Measurements from ENCODE around the gene MT1B.

Gene MT1B

GRCh38 chr16:56632848-56633365 lies 18.8 kb upstream of the MT1B start:
- no peak for DNase-seq (ENCODE audit: low read depth)
- peak overlapping the region; percentile 60 for H3K4me3 ChIP-seq (ENCODE audit: low read length)
- TF ChIP-seq CTCF (conservative IDR thresholded peaks at IDR 0.05; ENCODE audit: low read length): no peak

GRCh38 chr16:56633535-56633934 lies 18.2 kb upstream of the MT1B start:
- H3K4me3 ChIP-seq (ENCODE audit: low read length): no peak overlapping the region
- DNase-seq (ENCODE audit: low read depth): no peak
- no peak for TF ChIP-seq CTCF (conservative IDR thresholded peaks at IDR 0.05; ENCODE audit: low read length)

GRCh38 chr16:56634715-56635440 lies 16.8 kb upstream of the MT1B start:
- no peak for DNase-seq (ENCODE audit: low read depth)
- TF ChIP-seq CTCF (conservative IDR thresholded peaks at IDR 0.05; ENCODE audit: low read length): no peak
- H3K4me3 ChIP-seq (ENCODE audit: low read length): no peak overlapping the region

- no peak overlapping the region for H3K4me3 ChIP-seq (ENCODE audit: low read length)
- TF ChIP-seq CTCF (conservative IDR thresholded peaks at IDR 0.05; ENCODE audit: low read length): no peak
- DNase-seq (ENCODE audit: low read depth): no peak
Observed at GRCh38 chr16:56635441-56635967, 16.2 kb upstream of the MT1B start.

- DNase-seq (ENCODE audit: low read depth): no peak
- TF ChIP-seq CTCF (conservative IDR thresholded peaks at IDR 0.05; ENCODE audit: low read length): no peak
- no peak overlapping the region for H3K4me3 ChIP-seq (ENCODE audit: low read length)
Observed at GRCh38 chr16:56636616-56637413, 14.9 kb upstream of the MT1B start.

- TF ChIP-seq CTCF (conservative IDR thresholded peaks at IDR 0.05; ENCODE audit: low read length): no peak
- peak; percentile 44 for DNase-seq (ENCODE audit: low read depth)
- peak within 1 kb of the TSS; percentile 64 for H3K4me3 ChIP-seq (ENCODE audit: low read length)
Observed at GRCh38 chr16:56637814-56638750, 13.6 kb upstream of the MT1B start, which contains the start of gene MT1A. Gene MT1A, plus strand, starts transcription at chr16:56638666. Its CDS starts 73 bp downstream, at chr16:56638739.

Measured in AG10803 (cell line).